NCI-H526 (cell line): Measurements from ENCODE around the gene MOCS3.
A peak's percentile ranks its signal among the peaks of the same experiment; 100 is the strongest.
"Not testable (repeated sequence)": the region's sequence is repeated elsewhere in the genome, so short reads cannot be mapped to it uniquely, and the experiment has no call there.

Source experiments
- DNase-seq, 2 experiments: peaks; one replicate each; lab custom pipeline; 2025; lab: John Stamatoyannopoulos, UW

The MOCS3 gene

GRCh38 chr20:50932016-50932485 lies 26.6 kb upstream of the MOCS3 start:
- no peak for DNase-seq

GRCh38 chr20:50932691-50933280 lies 25.8 kb upstream of the MOCS3 start:
- no peak for DNase-seq

- DNase-seq: no peak
Measured at GRCh38 chr20:50933589-50933988, 25.0 kb upstream of the MOCS3 start.

- DNase-seq: no peak
Measured at GRCh38 chr20:50943069-50943468, 15.5 kb upstream of the MOCS3 start.

GRCh38 chr20:50948132-50948785 lies 10.4 kb upstream of the MOCS3 start:
- DNase-seq: no peak

- no peak for DNase-seq
Measured at GRCh38 chr20:50953196-50953595, 5.4 kb upstream of the MOCS3 start.

- no peak for DNase-seq
Measured at GRCh38 chr20:50953821-50954220, 4.8 kb upstream of the MOCS3 start.

- DNase-seq: no peak
Measured at GRCh38 chr20:50957276-50957675, 1.3 kb upstream of the MOCS3 start.

- peak; percentile 92 to 96 for DNase-seq
Measured at GRCh38 chr20:50957798-50958614, 612 bp upstream of the MOCS3 start, which contains the start of gene DPM1. Gene DPM1 (minus strand): TSS chr20:50958532. CDS start chr20:50958523, 9 bp downstream.

GRCh38 chr20:50959543-50960126 lies 1.0 kb downstream of the MOCS3 start:
- DNase-seq: no peak

- no peak for DNase-seq
Measured at GRCh38 chr20:50967586-50967985, 9.0 kb downstream of the MOCS3 start.

GRCh38 chr20:50968289-50968688 lies 9.7 kb downstream of the MOCS3 start:
- no peak for DNase-seq

- no peak for DNase-seq
Measured at GRCh38 chr20:50969435-50969834, 10.8 kb downstream of the MOCS3 start.

- no peak for DNase-seq
Measured at GRCh38 chr20:50969912-50970311, 11.3 kb downstream of the MOCS3 start.

- no peak for DNase-seq
Measured at GRCh38 chr20:50975701-50976330, 17.2 kb downstream of the MOCS3 start.

GRCh38 chr20:50977066-50978021 lies 18.7 kb downstream of the MOCS3 start:
- no peak for DNase-seq

GRCh38 chr20:50978533-50978932 lies 19.9 kb downstream of the MOCS3 start:
- not testable (repeated sequence) for DNase-seq

- DNase-seq: no peak
Measured at GRCh38 chr20:50980071-50980681, 21.6 kb downstream of the MOCS3 start.

GRCh38 chr20:50980851-50981713 lies 22.5 kb downstream of the MOCS3 start:
- peak; percentile 26 to 87 for DNase-seq

- no peak for DNase-seq
Measured at GRCh38 chr20:50981714-50982048, 23.1 kb downstream of the MOCS3 start.
